CD4-positive, alpha-beta T cell treated with Interleukin-2 at 100 ng/mL for 4 hours (primary cell): Measurements from ENCODE around the gene TTC38.
"Not testable (repeated sequence)": the region's sequence is repeated elsewhere in the genome, so short reads cannot be mapped to it uniquely, and the experiment has no call there.

Experiments
- DNase-seq: peaks from one replicate; pipeline ENCODE4 v3.0.0-alpha.2; 2020; ENCODE audit warnings: low spot score

TTC38 gene

DNA sequence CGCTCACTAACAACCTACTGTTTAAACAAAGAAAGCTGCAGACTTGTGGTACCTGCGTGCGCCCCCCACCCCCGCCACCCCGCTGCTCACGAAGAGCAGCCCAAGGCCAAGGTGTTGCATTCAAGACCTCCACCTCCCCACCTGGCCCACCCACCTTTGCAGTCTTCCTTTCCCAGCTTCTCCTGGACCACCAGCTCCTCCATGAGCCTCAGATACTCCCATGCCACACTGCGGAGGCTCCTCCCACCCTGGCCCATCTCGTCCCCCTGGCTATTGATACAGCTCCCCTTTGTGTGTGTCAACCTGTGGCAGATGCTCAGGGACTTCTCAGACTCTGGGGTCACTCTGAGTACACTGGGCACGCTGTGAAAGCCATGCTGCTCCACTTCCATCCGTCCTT lies 21.6 kb upstream of the TTC38 start:
- no peak for DNase-seq

DNA sequence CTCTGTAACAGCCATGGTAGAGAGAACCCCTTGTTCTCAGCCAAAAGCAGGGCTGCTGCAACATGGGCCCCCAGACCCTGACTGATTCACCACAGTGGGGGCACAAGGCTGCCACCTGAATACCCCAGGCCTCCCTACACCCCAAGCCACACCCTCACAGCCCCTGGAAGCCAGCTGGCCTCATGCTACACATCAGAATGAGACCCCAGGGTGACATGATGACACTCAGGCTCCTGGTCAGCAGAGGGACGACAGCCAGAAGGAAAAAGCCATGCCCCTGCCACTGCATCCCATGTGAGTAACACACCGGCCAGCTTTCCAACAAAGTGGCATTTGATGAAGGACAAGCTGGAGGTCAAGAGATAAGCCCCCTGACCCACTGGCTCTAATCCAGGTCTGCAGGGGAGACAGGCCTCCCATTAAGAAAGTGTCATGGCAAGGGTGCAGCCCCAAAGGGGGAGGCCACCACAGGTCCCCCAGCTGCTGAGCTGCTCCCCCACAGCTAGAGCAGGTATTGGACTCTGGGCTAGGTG lies 20.3 kb upstream of the TTC38 start:
- DNase-seq, result no peak

- DNase-seq, result peak; percentile 90
Measured at GRCh38 chr22:46250035-46250782, 17.6 kb upstream of the TTC38 start, which contains the start of gene CDPF1. TSS of gene CDPF1 (minus strand) at chr22:46250293. CDS start at chr22:46248284, 2,009 bp downstream.

GRCh38 chr22:46250783-46251125 lies 17.1 kb upstream of the TTC38 start:
- no peak for DNase-seq

- DNase-seq, result no peak
Measured at GRCh38 chr22:46251266-46251665, 16.5 kb upstream of the TTC38 start.

- DNase-seq, result peak; percentile 19
Measured at GRCh38 chr22:46251816-46252380, 15.9 kb upstream of the TTC38 start.

DNA sequence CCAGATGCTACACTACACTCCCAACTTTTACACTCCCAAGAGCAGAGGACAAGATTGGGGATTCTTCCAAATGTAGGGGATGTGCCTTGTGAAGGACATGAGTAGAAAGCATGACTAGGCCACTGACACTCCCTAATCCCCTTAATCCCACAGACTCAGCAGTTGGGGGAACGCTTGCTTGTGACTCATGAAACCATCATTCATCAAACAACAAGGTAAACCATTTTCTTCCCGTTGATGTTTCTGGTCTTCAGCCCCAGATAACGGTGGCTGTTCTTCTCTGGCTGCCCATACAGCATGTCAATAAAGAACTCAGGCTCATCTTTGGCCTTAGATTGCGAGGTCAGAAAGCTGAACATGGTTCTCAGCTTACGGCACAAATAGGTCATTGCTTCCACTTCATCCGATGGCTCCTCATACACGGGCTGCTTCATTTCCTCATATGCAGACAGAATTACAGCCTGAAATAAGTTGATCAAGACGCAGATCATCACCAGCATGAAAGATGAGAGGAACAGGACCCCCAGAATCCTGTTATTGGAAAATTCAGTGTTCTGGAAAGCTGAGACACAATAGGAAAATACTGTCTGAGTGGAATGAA lies 11.3 kb upstream of the TTC38 start:
- DNase-seq, result no peak

- no peak for DNase-seq
Measured at GRCh38 chr22:46259374-46259773, 8.4 kb upstream of the TTC38 start.

- DNase-seq, result no peak
Measured at GRCh38 chr22:46260038-46260437, 7.8 kb upstream of the TTC38 start.

DNA sequence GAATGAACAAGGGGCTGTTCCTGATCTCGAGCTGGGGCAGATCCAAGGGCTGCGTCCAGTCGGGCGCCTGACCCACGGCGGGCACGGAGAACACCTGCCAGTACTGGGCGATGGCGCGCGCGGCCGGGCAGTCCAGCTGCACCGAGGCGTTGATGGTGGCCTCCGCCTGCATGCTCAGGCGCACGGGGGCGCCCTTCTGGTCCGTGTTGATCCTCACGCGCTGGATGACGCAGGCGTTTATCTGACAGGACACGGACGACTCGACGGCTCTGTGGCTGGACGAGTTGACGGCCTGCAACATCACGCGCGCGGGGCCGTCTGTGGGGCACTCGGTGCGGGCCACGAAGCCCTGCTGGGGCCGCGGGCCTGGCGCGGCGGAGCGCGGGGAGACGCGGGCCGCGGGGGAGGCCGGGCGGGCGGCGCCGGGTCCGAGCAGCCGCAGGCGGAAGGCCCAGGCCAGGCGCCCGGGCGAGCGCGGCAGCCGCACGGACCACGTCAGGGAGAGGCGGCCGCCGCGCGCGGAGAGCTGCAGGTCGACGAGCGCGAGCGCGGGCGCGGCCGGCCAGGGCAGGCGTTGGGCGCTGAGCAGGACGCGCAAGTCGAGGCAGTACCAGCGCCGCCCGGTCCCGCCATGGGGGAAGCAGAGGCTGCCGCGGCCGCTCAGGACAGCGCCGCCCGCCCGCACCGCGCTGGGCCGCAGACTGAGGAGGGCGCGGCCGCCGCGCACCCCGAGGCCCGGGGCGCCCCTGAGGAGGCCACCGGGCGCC lies 5.2 kb upstream of the TTC38 start:
- peak; percentile 32 for DNase-seq

DNA sequence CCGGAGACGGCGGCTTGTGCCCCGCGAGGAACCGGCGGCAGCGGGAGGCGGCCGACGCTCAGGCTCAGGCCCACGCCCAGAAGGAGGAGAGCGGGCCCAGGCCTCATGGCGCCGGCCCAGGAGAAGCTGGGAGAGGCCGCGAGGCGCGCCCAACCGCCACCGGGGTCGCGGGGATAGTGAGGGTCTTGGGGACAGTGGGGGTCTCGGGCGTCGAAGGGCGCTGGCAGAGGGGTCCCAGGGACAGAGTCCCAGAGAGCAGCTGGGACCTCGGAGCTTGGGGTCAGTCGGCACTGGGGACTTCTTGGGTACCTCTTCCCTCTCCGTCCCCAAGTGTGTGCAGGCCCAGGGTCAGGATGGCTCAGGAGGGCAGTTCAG lies 4.6 kb upstream of the TTC38 start, which contains the start of gene PKDREJ:
Gene PKDREJ, minus strand, starts transcription at position 128 of the 375 bp plus-strand sequence. Its CDS starts 21 bp downstream, at position 107.
- no peak for DNase-seq

- not testable (repeated sequence) for DNase-seq
Measured at GRCh38 chr22:46264520-46264919, 3.3 kb upstream of the TTC38 start.

- DNase-seq, result not testable (repeated sequence)
Measured at GRCh38 chr22:46265627-46266026, 2.2 kb upstream of the TTC38 start.

GRCh38 chr22:46269564-46269963 lies 1.8 kb downstream of the TTC38 start:
- DNase-seq, result no peak

DNA sequence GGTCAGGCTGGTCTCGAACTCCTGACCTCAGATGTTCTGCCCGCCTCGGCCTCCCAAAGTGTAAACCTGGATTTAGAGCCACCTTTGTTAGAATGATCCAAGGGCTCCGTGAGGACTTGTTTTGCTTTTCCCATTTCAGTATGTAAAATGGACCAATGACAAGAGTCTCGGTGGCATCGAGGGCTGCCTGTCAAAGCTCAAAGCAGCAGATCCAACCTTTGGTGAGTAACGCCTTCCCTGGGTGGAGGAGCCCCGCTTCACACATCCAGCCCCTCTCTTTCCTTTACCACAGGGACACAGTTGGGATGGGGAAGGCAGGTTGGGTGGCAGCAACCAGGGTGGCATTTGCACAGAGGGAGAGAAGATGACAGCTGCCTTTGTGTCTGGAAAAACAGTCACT lies 4.4 kb downstream of the TTC38 start:
- DNase-seq, result no peak

DNA sequence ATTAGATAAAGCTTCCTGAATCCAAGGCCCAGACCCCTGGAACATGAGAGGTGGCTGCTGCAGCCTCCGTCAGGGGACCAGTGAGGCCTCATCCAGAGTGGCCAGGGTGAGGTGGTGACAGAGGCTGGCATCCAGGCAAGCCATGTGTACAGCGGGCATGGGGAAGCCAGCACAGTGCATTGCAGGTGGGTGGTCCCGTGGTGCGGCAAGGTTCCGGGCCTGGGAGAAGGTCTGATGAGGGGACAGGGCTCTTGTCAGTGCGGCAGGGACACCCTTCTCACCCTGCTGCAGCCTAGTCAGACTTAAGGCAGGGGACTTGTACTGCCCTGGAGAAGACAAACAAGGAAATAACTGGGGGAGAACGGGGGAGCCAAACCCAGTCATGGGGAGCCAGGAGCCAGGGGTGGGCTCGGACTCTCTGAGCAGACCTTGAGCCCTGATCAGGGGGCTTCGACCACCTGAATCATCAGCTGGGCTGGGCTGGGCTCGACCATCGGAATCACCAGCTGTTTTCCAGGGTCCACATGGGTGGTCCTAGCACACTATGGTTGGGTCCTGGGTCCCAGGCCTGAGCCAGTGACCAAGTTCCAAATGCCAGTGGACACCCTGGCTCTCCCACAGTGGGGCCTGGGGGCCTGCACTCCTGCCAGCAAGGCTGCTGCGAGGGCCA lies 5.1 kb downstream of the TTC38 start:
- DNase-seq, result no peak

- DNase-seq, result no peak
Measured at GRCh38 chr22:46273432-46274148, 5.8 kb downstream of the TTC38 start.

DNA sequence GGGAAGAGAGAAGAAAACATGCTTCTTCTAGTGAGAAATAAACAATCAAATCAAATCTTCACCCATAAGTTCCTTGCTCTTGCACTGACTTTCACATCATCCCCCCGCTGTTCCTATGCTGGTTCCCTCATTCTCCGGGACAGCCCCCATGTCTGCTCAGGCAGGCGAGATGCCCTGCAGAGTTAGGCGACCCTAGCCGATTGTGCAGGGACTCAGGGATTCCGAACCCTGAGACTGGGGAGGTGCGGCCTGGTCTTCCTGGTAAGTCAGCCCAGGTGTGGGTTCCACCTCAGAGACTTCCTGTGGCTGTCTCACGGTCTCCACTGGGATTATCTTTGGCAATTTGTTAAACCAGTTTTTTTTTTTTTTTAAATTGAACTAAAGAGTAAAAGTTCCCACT lies 6.6 kb downstream of the TTC38 start:
- DNase-seq, result no peak

- DNase-seq, result no peak
Measured at GRCh38 chr22:46275455-46276122, 7.8 kb downstream of the TTC38 start.

- no peak for DNase-seq
Measured at GRCh38 chr22:46276563-46276962, 8.8 kb downstream of the TTC38 start.
